ENCODE data around the gene LCK.
"Not testable (repeated sequence)": the region's sequence is repeated elsewhere in the genome, so short reads cannot be mapped to it uniquely, and the experiment has no call there.

Gene LCK

GRCh38 chr1:32239790-32240139 is 11.3 kb upstream of the LCK start:
- no peak for DNase-seq (ENCODE audit: low read depth, low spot score)

GRCh38 chr1:32240140-32240951 is 10.7 kb upstream of the LCK start:
- DNase-seq (ENCODE audit: low read depth, low spot score) = no peak

- no peak for DNase-seq (ENCODE audit: low read depth, low spot score)
Observed at GRCh38 chr1:32241001-32241763, 9.9 kb upstream of the LCK start.

GRCh38 chr1:32242341-32242851 is 8.7 kb upstream of the LCK start:
- no peak for DNase-seq (ENCODE audit: low read depth, low spot score)

GRCh38 chr1:32246888-32247273 is 4.2 kb upstream of the LCK start, which contains the start of gene FAM167B:
Gene FAM167B, plus strand, starts transcription at chr1:32247222. Its CDS starts 200 bp downstream, at chr1:32247422.
- DNase-seq (ENCODE audit: low read depth, low spot score) = no peak

GRCh38 chr1:32247452-32247851 is 3.6 kb upstream of the LCK start:
- no peak for DNase-seq (ENCODE audit: low read depth, low spot score)

GRCh38 chr1:32247983-32248889 is 2.8 kb upstream of the LCK start:
- no peak for DNase-seq (ENCODE audit: low read depth, low spot score)

GRCh38 chr1:32249831-32250525 is 1.1 kb upstream of the LCK start:
- no peak for DNase-seq (ENCODE audit: low read depth, low spot score)

GRCh38 chr1:32255072-32256071 is 4.3 kb downstream of the LCK start:
- DNase-seq (ENCODE audit: low read depth, low spot score) = no peak

- no peak for DNase-seq (ENCODE audit: low read depth, low spot score)
Observed at GRCh38 chr1:32256473-32257226, 5.6 kb downstream of the LCK start.

GRCh38 chr1:32257227-32257508 is 6.1 kb downstream of the LCK start:
- DNase-seq (ENCODE audit: low read depth, low spot score) = no peak

- DNase-seq (ENCODE audit: low read depth, low spot score) = not testable (repeated sequence)
Observed at GRCh38 chr1:32263236-32263593, 12.2 kb downstream of the LCK start.

GRCh38 chr1:32263744-32264143 is 12.7 kb downstream of the LCK start:
- DNase-seq (ENCODE audit: low read depth, low spot score) = no peak

- DNase-seq (ENCODE audit: low read depth, low spot score) = no peak
Observed at GRCh38 chr1:32265846-32266245, 14.8 kb downstream of the LCK start.

- DNase-seq (ENCODE audit: low read depth, low spot score) = no peak
Observed at GRCh38 chr1:32266921-32267591, 16.0 kb downstream of the LCK start.

GRCh38 chr1:32269744-32270143 is 18.7 kb downstream of the LCK start:
- no peak for DNase-seq (ENCODE audit: low read depth, low spot score)

GRCh38 chr1:32272557-32273390 is 21.7 kb downstream of the LCK start:
- DNase-seq (ENCODE audit: low read depth, low spot score) = no peak

All from brain pericyte (primary cell).